ENCODE data around the gene GNB4. TPM values are rescaled to one million over a fixed set of nuclear protein-coding genes. Genes with fewer than 3 reads are reported as not detected.

Gene GNB4
- total RNA-seq, 4 donors from 2014 or later = 10.4 to 30.3 (median 19.7) TPM

DNA sequence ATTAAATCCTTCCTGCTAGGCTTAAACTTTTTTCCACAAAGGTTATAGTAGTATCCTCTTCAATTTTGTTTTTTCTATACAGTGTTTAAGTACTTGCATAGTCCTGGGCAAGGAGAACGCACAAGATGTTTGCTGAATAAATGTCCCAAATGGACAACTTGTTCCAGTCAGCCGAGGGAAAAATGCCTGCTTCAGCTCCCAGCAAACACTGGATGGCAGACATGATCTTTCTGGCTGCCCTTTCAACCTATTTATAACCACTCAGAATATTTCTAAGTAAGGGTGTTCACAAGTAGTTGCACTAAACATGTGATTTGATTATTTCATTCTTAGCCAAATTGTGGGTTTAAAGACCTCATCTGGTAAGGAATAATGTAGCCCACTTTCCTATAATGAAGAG lies 29.8 kb downstream of the GNB4 start:
- no peak overlapping the region for H3K4me3 ChIP-seq
- H3K27ac ChIP-seq = no peak overlapping the region
- peaks cover 0 to 7% (median 0%) of the 10 kb centered on the region in 3 donors for H3K4me1 ChIP-seq
- DNase-seq = no peak
- peaks cover 0 to 71% (median 0%) of the 10 kb centered on the region in 3 donors for H3K36me3 ChIP-seq
- no peaks in the 10 kb centered on the region for H3K9me3 ChIP-seq
- TF ChIP-seq POLR2A (IDR thresholded peaks at IDR 0.05) (no peak), CTCF (IDR thresholded peaks at IDR 0.05) (peak in 3 of 6 experiments; percentile 31 to 44 (median 32))
- 46 to 70% methylated on average over 2 of the region's 2 CpGs for WGBS, 2 donors
- intact Hi-C loops (cut with DNase I) = loop anchor here (10.0 kb wide), 1 partner anchor 133 kb away; no protein-coding TSS in a partner anchor
- no peaks in the 10 kb centered on the region for H3K27me3 ChIP-seq

GRCh38 chr3:179418610-179419009 lies 32.7 kb downstream of the GNB4 start:
- intact Hi-C loops (cut with DNase I) = no loop called here
- Histone ChIP-seq H3K27me3 (no peaks in the 10 kb centered on the region), H3K4me3 (no peak overlapping the region), H3K27ac (no peak overlapping the region), H3K36me3 (peaks cover 0 to 71% (median 0%) of the 10 kb centered on the region in 3 donors), H3K4me1 (peaks cover 0 to 7% (median 0%) of the 10 kb centered on the region in 3 donors), H3K9me3 (no peaks in the 10 kb centered on the region)
- no peak for DNase-seq
- 87 to 93% methylated on average over 3 of the region's 3 CpGs for WGBS, 2 donors
- no peak for TF ChIP-seq POLR2A (IDR thresholded peaks at IDR 0.05)

GRCh38 chr3:179416681-179417080 lies 34.6 kb downstream of the GNB4 start:
- 96 to 100% methylated on average over 2 of the region's 2 CpGs for WGBS, 2 donors
- intact Hi-C loops (cut with DNase I) = no loop called here
- Histone ChIP-seq H3K27ac (no peak overlapping the region), H3K9me3 (no peaks in the 10 kb centered on the region), H3K36me3 (peaks cover 0 to 82% (median 0%) of the 10 kb centered on the region in 3 donors), H3K27me3 (no peaks in the 10 kb centered on the region), H3K4me3 (no peak overlapping the region), H3K4me1 (peaks cover 0 to 3% (median 0%) of the 10 kb centered on the region in 3 donors)
- DNase-seq = no peak
- TF ChIP-seq POLR2A (IDR thresholded peaks at IDR 0.05) (no peak), CTCF (IDR thresholded peaks at IDR 0.05) (no peak)

- WGBS, 2 donors = 86 to 93% methylated on average over 4 of the region's 4 CpGs
These were observed 35.9 kb downstream of the GNB4 start for GRCh38 chr3:179415377-179415776.

DNA sequence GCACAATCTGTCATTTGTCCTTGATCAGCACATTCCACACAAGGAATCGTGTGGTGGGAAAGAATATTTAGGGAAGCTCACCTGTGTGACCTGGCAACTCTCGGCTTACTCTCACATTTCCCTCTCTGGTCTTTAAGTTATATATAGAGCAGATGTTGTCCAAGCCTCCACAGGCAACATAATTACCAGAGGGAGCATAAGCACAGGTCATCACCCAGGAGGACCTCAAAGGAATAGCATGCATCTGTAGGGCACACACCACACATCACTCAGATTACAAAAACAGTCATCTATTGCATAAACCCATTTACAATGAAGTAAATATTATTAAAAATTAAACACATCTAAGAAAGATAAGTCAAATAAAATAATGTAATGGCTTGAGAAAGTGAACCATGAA lies 36.5 kb downstream of the GNB4 start:
- WGBS, 2 donors = 88% methylated on average over 2 of the region's 2 CpGs
- intact Hi-C loops (cut with DNase I) = no loop called here

More at GRCh38 chr3:179415377-179415776, 35.9 kb downstream of the GNB4 start:
- H3K27me3 ChIP-seq = no peaks in the 10 kb centered on the region
- H3K27ac ChIP-seq = no peak overlapping the region
- no peak for TF ChIP-seq POLR2A (IDR thresholded peaks at IDR 0.05)
- TF ChIP-seq CTCF (IDR thresholded peaks at IDR 0.05) = no peak
- peaks cover 0 to 78% (median 0%) of the 10 kb centered on the region in 3 donors for H3K36me3 ChIP-seq
- DNase-seq = no peak
- intact Hi-C loops (cut with DNase I) = no loop called here
- H3K9me3 ChIP-seq = no peaks in the 10 kb centered on the region
- no peaks in the 10 kb centered on the region for H3K4me1 ChIP-seq
- H3K4me3 ChIP-seq = no peak overlapping the region

More for the DNA sequence above, 36.5 kb downstream of the GNB4 start:
- H3K9me3 ChIP-seq = no peaks in the 10 kb centered on the region
- TF ChIP-seq POLR2A (IDR thresholded peaks at IDR 0.05) = no peak
- no peak for TF ChIP-seq CTCF (IDR thresholded peaks at IDR 0.05)
- no peaks in the 10 kb centered on the region for H3K27me3 ChIP-seq
- no peaks in the 10 kb centered on the region for H3K4me1 ChIP-seq
- no peak overlapping the region for H3K4me3 ChIP-seq
- H3K36me3 ChIP-seq = peaks cover 0 to 78% (median 0%) of the 10 kb centered on the region in 3 donors
- no peak for DNase-seq
- H3K27ac ChIP-seq = no peak overlapping the region

All from esophagus squamous epithelium (tissue), 5 donors.